ENCODE data around the gene SLC6A5.

SLC6A5 gene

GRCh38 chr11:20621679-20622078, 22.3 kb downstream of the SLC6A5 start:
- no peak for DNase-seq

- no peak for DNase-seq
Measured at GRCh38 chr11:20623252-20623651, 23.8 kb downstream of the SLC6A5 start.

DNA sequence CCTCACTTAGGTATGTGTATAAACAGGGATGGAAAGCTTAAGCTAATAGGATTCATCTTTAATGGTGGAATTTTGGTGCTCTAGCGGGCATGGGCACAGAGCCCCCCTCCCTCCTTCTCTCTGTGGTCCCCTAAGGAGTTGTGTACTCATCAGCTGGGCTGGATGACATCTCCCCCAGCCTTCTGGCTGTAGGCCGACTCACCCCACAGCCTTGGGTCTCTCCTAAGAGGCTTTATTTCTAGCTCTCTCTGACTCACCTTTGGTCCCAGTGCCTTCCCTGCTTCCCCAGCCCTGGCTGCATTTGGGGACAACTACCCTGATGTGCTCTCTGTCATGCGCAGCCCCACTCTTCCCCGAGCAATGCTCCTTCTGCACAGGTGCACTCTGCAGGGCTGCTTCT, 26.9 kb downstream of the SLC6A5 start:
- no peak for DNase-seq

DNA sequence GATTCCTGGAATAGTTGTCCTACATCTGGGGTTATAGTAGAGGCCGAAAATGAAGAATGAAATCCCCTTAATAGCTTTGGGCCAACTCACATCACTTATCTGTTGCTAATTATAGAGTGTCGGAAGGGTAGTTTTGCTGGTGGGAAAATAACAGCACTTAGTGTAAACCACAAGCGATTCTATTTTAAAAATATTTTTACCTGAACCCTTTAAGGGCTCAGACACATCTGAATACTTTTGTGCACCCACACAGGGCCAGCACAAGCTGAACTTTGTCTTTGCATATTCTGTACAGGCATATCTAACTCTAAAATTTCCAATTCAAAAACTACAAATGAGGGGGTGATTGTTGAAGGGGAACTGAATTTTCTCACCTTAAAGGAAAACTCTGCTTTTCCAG, 27.6 kb downstream of the SLC6A5 start:
- no peak for DNase-seq

- no peak for DNase-seq
Measured at GRCh38 chr11:20627701-20628100, 28.3 kb downstream of the SLC6A5 start.

DNA sequence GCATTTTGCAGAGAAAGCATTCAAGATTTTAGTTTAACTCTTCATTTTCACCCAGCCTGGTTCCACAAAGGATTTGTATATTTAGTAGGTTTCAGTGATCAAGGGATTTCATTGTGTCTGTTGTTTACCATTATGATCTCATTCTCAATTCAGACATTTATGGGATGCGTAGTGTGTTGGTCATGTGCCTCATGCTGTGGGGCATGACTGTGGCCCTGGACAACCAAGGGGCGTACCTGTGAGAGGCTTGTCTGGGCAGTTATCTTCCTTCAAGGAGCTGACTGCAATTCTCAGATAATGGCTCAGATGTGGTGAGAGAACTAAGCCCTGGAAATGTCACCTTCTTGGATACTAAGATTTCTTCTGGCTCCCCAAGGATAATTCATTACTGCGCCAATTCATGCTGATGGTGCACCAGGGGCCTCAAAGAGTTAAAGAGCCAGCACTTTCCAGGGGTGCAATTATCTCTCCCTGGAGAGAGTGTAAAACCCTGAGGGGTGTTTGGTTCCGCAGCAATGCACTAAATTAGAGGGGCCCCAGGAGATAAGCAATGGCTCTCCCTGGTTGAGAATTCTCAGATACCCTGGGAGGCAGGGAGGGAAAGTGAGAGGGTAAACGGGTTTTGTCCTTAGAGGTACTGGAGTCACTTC, 32.2 kb downstream of the SLC6A5 start:
- no peak for DNase-seq

DNA sequence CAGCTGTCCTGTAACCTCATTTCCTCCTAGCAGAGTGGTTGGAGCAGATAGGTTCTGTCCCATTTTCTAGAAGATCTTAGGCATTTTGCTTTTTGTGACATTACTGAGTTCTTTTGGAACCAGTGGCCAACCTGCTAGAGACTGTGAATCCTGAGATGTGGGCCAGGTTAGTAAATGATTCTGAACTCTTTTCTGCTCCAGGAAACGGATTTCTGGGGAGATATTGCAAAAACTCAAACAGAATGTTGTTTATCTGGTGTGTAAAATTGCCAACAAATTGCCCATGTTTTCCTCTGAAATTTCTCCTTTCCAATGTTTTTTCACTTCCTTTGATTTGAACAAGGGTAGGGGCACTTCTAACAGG, 32.7 kb downstream of the SLC6A5 start:
- DNase-seq = no peak

- DNase-seq = no peak
Measured at GRCh38 chr11:20634044-20634443, 34.6 kb downstream of the SLC6A5 start.

GRCh38 chr11:20634781-20635180, 35.4 kb downstream of the SLC6A5 start:
- no peak for DNase-seq

- DNase-seq = no peak
Measured at GRCh38 chr11:20638074-20638473, 38.7 kb downstream of the SLC6A5 start.

DNA sequence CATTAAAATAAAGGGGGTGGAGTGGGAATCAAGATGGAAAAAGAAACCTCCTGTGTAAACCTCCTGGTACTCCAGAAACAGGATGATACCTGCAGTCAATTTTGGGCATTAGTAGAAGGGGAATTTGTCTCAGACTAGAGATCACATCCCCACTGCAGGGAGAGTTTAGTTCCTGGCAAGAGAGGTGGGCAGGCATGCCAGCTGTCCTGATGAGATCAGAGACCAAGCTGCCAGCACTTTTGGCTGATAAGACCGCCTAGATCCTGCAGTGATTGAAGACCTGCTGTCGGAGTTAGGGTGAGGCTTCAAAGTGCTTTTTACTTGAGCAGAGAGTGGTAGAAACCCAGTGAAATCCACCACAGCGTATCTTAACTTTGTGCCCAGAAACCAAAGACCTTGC, 40.3 kb downstream of the SLC6A5 start:
- DNase-seq = no peak

DNA sequence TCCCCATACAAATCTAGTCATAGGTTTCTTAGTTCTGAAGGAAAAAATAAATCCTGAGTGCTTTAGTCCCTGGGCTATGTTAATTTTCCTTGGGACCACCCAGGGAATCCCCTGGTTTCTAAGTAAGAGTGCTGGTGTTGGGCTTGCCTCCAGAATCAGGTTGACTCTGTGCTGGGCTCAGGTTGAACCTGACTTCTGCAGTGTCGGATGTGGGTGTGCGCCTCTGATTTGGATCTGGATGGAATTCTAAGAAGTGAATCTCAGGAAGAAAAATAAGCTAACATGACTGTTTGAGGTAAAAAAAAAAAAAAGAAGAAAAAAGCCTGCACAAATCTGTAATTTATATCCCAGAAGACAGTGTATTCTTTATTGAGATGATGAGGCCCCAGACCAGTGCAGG, 41.0 kb downstream of the SLC6A5 start:
- no peak for DNase-seq

- DNase-seq = no peak
Measured at GRCh38 chr11:20644360-20644759, 45.0 kb downstream of the SLC6A5 start.

DNA sequence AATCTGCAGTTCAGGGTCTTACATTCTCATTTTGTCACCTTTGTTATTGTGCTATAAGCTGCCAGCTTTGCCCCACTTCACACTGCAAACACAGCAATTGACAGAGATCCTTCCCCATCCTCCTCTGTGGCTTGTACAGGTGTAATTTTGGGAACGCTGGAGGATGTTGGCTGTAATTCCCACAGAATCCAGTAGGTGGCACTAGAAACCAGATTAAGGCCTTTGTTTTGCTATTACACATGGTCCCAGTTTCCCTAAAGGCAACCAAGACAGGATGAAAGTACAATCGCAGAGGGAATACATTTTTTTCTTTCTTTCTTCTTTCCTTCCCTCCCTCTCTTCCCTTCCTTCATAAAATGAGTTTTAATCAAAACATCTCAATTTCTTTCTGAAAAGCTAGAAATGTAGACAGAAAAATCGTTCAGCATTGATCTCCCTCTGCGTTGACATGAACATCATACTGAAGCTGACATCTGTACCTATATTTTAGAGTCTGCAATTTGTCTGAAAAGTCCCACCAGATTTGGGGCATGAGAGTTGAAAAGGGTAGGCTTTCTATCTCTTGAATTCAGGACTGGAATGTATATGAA, 48.7 kb downstream of the SLC6A5 start:
- peak; percentile 41 for DNase-seq

GRCh38 chr11:20652150-20652806, 52.9 kb downstream of the SLC6A5 start:
- DNase-seq = no peak

DNA sequence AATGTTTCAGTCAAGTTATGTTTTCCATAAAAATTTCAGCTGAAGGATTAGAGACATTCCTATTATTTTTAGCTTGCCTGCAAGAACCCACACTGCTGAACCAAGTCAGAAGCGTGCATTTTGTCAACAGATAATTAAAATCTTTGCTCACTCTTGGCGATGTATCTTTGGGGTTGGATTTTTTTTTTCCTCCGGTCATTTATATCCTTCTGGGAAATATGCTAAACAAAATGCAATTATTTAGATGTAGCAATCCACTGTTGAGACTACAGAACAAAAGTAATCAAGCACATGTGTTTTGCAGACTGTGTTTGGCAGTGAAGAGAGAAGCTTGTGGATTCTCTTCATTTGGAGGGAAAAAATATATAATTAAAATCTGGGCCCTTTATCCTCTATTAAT, 54.6 kb downstream of the SLC6A5 start:
- no peak for DNase-seq

- no peak for DNase-seq
Measured at GRCh38 chr11:20656901-20657300, 57.5 kb downstream of the SLC6A5 start.

- no peak for DNase-seq
Measured at GRCh38 chr11:20658135-20658534, 58.7 kb downstream of the SLC6A5 start.

DNA sequence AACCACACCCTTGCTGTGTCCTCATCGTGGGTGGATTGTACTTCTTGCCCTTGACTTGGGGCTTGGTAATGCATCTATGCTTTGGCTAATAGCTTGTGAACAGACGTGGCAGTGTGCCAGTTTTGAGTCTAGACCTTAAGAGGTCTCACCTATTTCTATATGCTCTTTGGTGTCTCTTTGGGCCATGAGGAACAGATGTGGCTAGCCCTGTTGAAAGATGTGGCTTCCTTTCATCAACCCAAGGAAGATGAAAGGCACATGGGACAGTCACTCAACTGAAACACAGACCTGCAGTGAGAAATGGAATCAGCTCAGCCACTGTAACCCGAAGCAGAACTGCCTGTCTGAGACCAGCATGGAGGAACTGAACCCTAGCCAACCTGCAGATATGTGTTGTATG, 62.0 kb downstream of the SLC6A5 start:
- DNase-seq = no peak

- no peak for DNase-seq
Measured at GRCh38 chr11:20661850-20662249, 62.4 kb downstream of the SLC6A5 start.

- DNase-seq = no peak
Measured at GRCh38 chr11:20668131-20668809, 68.9 kb downstream of the SLC6A5 start.

DNA sequence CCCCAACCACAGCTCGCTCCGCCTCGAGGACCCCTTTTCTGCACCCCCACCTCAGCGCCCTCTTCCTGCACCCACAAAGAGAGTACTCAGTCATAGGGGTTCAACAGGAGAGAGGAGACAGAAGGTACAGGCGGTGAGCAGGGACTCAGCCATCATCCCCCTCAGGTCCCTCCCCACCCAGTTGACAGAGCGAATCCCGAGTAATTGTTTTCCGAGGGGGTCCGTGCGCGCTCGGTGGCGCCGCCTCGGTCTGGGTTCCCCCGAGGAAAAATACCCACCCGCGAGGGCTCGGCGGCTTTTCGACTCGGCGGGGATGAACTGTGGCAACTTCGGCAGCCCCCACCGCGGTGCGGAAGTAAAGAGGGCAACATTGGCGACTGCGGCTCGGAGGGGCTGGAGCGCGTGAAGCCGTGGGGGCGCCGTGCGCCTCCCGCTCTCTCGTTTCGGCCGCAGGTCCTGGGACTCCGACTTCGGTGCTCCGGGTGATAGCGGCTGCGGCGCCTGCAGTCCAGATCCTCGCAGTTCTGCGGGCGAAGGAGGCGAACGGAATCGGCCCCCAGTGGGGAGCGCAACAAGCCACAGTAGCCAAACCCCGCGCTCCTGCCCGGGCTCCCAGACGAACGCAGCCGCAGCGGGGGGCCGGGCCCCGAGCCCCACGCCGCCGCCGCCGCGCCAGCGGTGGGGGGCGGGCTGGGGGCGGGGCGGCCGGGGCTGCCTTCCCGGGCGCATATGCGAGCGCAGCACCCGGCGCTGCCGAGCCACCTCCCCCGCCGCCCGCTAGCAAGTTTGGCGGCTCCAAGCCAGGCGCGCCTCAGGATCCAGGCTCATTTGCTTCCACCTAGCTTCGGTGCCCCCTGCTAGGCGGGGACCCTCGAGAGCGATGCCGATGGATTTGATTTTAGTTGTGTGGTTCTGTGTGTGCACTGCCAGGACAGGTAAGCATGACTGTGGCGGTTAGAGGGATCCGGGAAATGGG, 69.7 kb downstream of the SLC6A5 start, which contains the start of gene NELL1:
TSS of gene NELL1 (plus strand) at position 743 of the 976 bp plus-strand sequence.
- no peak for DNase-seq
